Large intestine (tissue), 3 donors: ENCODE data around the gene PAQR3. TPM values are rescaled to one million over a fixed set of nuclear protein-coding genes. Genes with fewer than 3 reads are reported as not detected.
"Not testable (repeated sequence)": the region's sequence is repeated elsewhere in the genome, so short reads cannot be mapped to it uniquely, and the experiment has no call there.

ENCODE experiments used
- DNase-seq, 2 donors: peaks; one replicate each; pipeline versions ENCODE4 v3.0.0 to v3.0.0-alpha.2; 2013
- H3K27ac ChIP-seq: one replicate; pipeline ENCODE4 v1.5.1; 2013; ENCODE audit warnings: low read length
- H3K27me3 ChIP-seq: 2 replicates; pipeline ENCODE4 v1.6.1; 2013; ENCODE audit warnings: low read length; ENCODE audit not compliant: control insufficient read depth, insufficient read depth
- H3K36me3 ChIP-seq: 2 replicates; pipeline ENCODE4 v1.6.1; 2013; ENCODE audit warnings: low read length; ENCODE audit not compliant: control insufficient read depth, insufficient read depth
- H3K4me1 ChIP-seq: one replicate; pipeline ENCODE4 v1.6.1; 2013; ENCODE audit warnings: low read length; ENCODE audit not compliant: control insufficient read depth, insufficient read depth
- H3K4me3 ChIP-seq: one replicate; pipeline ENCODE4 v1.5.1; 2013; ENCODE audit warnings: low read length
- H3K9me3 ChIP-seq: one replicate; pipeline ENCODE4 v1.6.1; 2013; ENCODE audit warnings: mild to moderate bottlenecking, low read depth, low read length, moderate library complexity; ENCODE audit not compliant: control insufficient read depth
- WGBS: methylation state at CpG from one replicate; pipeline ENCODE4 v1.1.5; 2013; ENCODE audit warnings: low lambda C conversion rate; ENCODE audit not compliant: insufficient coverage; 5-methylcytosine and 5-hydroxymethylcytosine counted together
- polyA plus RNA-seq: library from polyadenylated mRNA; unstranded; fragments of 120-200 nt; gene quantifications from one replicate; pipeline ENCODE4 v1.2.1, GENCODE V29; 2013

The PAQR3 gene
- polyA plus RNA-seq, 1 donor, result 14.7 TPM

- H3K27ac ChIP-seq, result no peak overlapping the region
- no peaks in the 10 kb centered on the region for H3K9me3 ChIP-seq
- no peaks in the 10 kb centered on the region for H3K27me3 ChIP-seq
- H3K4me1 ChIP-seq, result peaks cover 14% of the 10 kb centered on the region
- no CpG with 5 or more reads among the region's 4 CpGs for WGBS
- no peak for DNase-seq
- H3K36me3 ChIP-seq, result no peaks in the 10 kb centered on the region
- no peak overlapping the region for H3K4me3 ChIP-seq
Measured at GRCh38 chr4:78936989-78937388, 2.2 kb downstream of the PAQR3 start.

GRCh38 chr4:78930016-78930629 lies 9.1 kb downstream of the PAQR3 start:
- Histone ChIP-seq H3K27ac (no peak overlapping the region), H3K36me3 (peaks cover 15% of the 10 kb centered on the region), H3K27me3 (no peaks in the 10 kb centered on the region), H3K4me3 (no peak overlapping the region), H3K4me1 (no peaks in the 10 kb centered on the region), H3K9me3 (no peaks in the 10 kb centered on the region)
- WGBS, result 100% methylated on average over 4 of the region's 6 CpGs
- no peak for DNase-seq

GRCh38 chr4:78928835-78929234 lies 10.4 kb downstream of the PAQR3 start:
- WGBS, result no CpG with 5 or more reads among the region's 9 CpGs
- no peak for DNase-seq
- H3K9me3 ChIP-seq, result no peaks in the 10 kb centered on the region
- H3K4me1 ChIP-seq, result peaks cover 4% of the 10 kb centered on the region
- no peaks in the 10 kb centered on the region for H3K27me3 ChIP-seq
- no peak overlapping the region for H3K4me3 ChIP-seq
- H3K27ac ChIP-seq, result no peak overlapping the region
- peaks cover 15% of the 10 kb centered on the region for H3K36me3 ChIP-seq

DNA sequence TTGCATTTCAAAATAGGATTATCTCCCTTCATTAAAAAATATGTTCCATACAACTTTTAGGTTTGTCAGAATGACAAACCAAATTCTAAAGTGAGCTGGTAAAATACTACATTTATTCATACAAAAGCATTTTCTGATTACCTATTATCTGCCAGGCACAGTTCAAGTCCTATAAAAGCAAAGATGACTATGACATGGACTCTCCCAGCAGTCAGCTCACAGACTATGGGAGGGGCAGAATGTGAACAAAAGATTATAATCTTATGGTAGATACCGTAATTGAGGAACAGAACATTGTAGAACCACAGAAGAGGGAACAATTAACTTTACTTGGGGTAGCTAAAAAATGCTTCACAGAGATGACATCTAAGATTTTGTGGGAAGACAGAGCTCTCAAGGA lies 12.4 kb downstream of the PAQR3 start:
- peaks cover 15% of the 10 kb centered on the region for H3K36me3 ChIP-seq
- no peak overlapping the region for H3K27ac ChIP-seq
- WGBS, result 33% methylated on average over 1 of the region's 1 CpG
- DNase-seq, result no peak
- no peaks in the 10 kb centered on the region for H3K27me3 ChIP-seq
- no peak overlapping the region for H3K4me3 ChIP-seq
- H3K4me1 ChIP-seq, result peaks cover 4% of the 10 kb centered on the region
- H3K9me3 ChIP-seq, result no peaks in the 10 kb centered on the region

DNA sequence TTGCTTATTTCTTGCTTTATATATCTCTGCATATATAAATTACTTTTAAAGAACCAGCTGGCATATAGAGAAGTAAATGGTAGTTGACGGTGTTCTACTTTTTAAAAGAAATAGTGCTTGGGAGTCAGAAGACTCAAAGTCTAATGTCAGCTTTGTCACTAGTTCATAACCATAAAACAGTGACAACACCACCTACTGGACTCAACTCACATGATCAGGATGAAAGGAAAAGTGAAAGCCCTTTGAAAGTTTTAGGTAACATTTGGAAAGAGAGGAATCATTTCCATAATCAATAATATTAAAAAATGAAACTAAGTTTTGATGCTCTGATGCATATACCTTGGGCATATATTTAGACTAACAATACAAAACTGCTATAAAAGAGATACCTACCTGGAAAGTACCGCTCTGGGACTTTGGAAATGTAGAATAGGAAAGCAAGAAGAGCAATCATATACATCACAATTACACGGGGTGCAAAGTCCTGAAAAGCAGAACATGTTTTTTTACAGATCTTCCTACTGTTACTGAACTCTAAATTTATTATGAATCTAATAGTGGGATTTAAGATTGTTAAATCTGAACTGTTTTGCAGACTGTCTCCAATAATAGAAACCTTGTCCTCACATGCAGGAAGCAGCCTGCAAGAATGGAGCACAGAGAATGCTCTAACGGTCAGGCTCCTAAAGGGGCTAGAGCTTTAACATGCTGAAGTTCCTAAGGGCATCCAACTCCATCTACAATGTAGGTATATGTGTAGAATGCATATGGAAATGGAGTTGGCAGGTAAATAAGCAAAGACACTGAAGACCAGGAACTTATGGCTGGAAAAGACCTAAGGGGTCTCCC lies 15.6 kb downstream of the PAQR3 start:
- H3K9me3 ChIP-seq, result no peaks in the 10 kb centered on the region
- peak; percentile 57 to 87 for DNase-seq
- peaks cover 4% of the 10 kb centered on the region for H3K4me1 ChIP-seq
- H3K4me3 ChIP-seq, result peak overlapping the region; percentile 26
- peaks cover 4% of the 10 kb centered on the region for H3K36me3 ChIP-seq
- no peaks in the 10 kb centered on the region for H3K27me3 ChIP-seq
- 69% methylated on average over 3 of the region's 4 CpGs for WGBS
- H3K27ac ChIP-seq, result peak overlapping the region; percentile 37

GRCh38 chr4:78922207-78922606 lies 17.0 kb downstream of the PAQR3 start:
- Histone ChIP-seq H3K4me3 (no peak overlapping the region), H3K27ac (no peak overlapping the region), H3K4me1 (peaks cover 4% of the 10 kb centered on the region), H3K27me3 (no peaks in the 10 kb centered on the region), H3K9me3 (no peaks in the 10 kb centered on the region), H3K36me3 (peaks cover 3% of the 10 kb centered on the region)
- no peak for DNase-seq
- WGBS, result no CpG with 5 or more reads among the region's 4 CpGs

DNA sequence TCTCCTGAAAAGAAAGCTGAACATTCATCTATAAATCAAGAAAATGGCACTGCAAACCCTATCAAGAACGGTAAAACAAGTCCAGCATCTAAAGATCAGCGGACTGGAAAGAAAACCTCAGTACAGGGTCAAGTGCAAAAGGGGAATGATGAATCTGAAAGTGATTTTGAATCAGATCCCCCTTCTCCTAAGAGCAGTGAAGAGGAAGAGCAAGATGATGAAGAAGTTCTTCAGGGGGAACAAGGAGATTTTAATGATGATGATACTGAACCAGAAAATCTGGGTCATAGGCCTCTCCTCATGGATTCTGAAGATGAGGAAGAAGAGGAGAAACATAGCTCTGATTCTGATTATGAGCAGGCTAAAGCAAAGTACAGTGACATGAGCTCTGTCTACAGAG lies 28.6 kb downstream of the PAQR3 start:
- no peak for DNase-seq
- Histone ChIP-seq H3K27me3 (no peaks in the 10 kb centered on the region), H3K4me1 (no peaks in the 10 kb centered on the region), H3K9me3 (no peaks in the 10 kb centered on the region), H3K4me3 (no peak overlapping the region), H3K27ac (no peak overlapping the region), H3K36me3 (peaks cover 25% of the 10 kb centered on the region)
- 100% methylated on average over 2 of the region's 2 CpGs for WGBS

GRCh38 chr4:78908974-78909373 lies 30.3 kb downstream of the PAQR3 start:
- not testable (repeated sequence) for H3K27me3 ChIP-seq, H3K9me3 ChIP-seq, H3K4me3 ChIP-seq, H3K27ac ChIP-seq, DNase-seq, H3K4me1 ChIP-seq
- 80% methylated on average over 1 of the region's 6 CpGs for WGBS
- peaks cover 23% of the 10 kb centered on the region for H3K36me3 ChIP-seq

GRCh38 chr4:78907638-78908037 lies 31.6 kb downstream of the PAQR3 start:
- H3K36me3 ChIP-seq, result peaks cover 23% of the 10 kb centered on the region
- WGBS, result 100% methylated on average over 2 of the region's 6 CpGs
- no peaks in the 10 kb centered on the region for H3K9me3 ChIP-seq
- no peak overlapping the region for H3K4me3 ChIP-seq
- DNase-seq, result no peak
- no peak overlapping the region for H3K27ac ChIP-seq
- no peaks in the 10 kb centered on the region for H3K27me3 ChIP-seq
- no peaks in the 10 kb centered on the region for H3K4me1 ChIP-seq

- Histone ChIP-seq H3K9me3 (no peaks in the 10 kb centered on the region), H3K27me3 (no peaks in the 10 kb centered on the region), H3K4me1 (no peaks in the 10 kb centered on the region), H3K36me3 (peaks cover 4% of the 10 kb centered on the region), H3K4me3 (no peak overlapping the region), H3K27ac (no peak overlapping the region)
- 73% methylated on average over 1 of the region's 1 CpG for WGBS
- no peak for DNase-seq
Measured at GRCh38 chr4:78904143-78904542, 35.1 kb downstream of the PAQR3 start.
